Measurements from ENCODE around the gene SMPD3.
A peak's percentile ranks its signal among the peaks of the same experiment; 100 is the strongest.

DNA sequence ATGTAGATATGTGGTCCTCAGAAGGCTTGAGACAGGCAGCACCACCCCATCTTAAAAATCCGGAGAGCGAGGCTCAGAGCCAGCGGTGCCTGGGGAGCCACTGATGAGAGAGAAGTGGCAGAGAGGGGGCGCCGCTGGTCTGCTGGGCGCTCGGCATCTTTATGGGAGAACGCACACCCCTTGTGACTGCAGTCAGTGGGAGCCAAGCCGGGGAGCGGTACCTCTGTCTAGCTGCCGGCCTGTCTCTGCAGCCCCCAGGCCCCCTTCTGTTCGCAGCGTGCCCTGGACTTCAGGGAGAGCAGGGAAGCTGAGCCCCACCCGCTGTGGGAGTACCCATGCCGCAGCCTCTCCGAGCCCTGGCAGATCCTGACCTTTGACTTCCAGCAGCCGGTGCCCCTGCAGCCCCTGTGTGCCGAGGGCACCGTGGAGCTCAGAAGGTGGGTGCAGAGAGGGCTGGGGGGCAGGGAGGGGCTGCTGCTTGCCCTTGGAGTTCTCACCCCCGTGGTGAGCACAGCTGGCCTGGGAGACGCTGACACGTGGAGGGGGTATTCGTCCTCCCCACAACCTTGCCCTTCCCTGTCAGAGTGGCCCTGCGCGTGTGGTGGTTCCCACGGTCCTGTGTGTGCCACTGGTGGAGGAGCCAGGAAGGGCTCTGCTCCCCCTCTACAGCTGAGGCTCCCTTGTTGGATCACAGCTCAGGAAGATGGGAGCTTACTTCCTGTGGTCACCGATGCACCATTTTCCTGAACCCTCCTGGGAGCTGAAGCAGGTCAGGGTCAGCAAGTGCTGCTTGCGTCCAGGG lies 92.7 kb downstream of the SMPD3 start:
- TF ChIP-seq, protein P1, sequence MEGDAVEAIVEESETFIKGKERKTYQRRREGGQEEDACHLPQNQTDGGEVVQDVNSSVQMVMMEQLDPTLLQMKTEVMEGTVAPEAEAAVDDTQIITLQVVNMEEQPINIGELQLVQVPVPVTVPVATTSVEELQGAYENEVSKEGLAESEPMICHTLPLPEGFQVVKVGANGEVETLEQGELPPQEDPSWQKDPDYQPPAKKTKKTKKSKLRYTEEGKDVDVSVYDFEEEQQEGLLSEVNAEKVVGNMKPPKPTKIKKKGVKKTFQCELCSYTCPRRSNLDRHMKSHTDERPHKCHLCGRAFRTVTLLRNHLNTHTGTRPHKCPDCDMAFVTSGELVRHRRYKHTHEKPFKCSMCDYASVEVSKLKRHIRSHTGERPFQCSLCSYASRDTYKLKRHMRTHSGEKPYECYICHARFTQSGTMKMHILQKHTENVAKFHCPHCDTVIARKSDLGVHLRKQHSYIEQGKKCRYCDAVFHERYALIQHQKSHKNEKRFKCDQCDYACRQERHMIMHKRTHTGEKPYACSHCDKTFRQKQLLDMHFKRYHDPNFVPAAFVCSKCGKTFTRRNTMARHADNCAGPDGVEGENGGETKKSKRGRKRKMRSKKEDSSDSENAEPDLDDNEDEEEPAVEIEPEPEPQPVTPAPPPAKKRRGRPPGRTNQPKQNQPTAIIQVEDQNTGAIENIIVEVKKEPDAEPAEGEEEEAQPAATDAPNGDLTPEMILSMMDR (IDR thresholded peaks at IDR 0.05 in 8 of 11, conservative IDR thresholded peaks at IDR 0.05 in 3 of 11): peak in 1 of 11 experiments; percentile 21
- no peak for TF ChIP-seq POLR2A (IDR thresholded peaks at IDR 0.05)

Data from spleen (tissue), 7 donors.